ENCODE measurements around the gene AUNIP.
A peak's percentile ranks its signal among the peaks of the same experiment; 100 is the strongest.
"Not testable (repeated sequence)": the region's sequence is repeated elsewhere in the genome, so short reads cannot be mapped to it uniquely, and the experiment has no call there.

Gene AUNIP

DNA sequence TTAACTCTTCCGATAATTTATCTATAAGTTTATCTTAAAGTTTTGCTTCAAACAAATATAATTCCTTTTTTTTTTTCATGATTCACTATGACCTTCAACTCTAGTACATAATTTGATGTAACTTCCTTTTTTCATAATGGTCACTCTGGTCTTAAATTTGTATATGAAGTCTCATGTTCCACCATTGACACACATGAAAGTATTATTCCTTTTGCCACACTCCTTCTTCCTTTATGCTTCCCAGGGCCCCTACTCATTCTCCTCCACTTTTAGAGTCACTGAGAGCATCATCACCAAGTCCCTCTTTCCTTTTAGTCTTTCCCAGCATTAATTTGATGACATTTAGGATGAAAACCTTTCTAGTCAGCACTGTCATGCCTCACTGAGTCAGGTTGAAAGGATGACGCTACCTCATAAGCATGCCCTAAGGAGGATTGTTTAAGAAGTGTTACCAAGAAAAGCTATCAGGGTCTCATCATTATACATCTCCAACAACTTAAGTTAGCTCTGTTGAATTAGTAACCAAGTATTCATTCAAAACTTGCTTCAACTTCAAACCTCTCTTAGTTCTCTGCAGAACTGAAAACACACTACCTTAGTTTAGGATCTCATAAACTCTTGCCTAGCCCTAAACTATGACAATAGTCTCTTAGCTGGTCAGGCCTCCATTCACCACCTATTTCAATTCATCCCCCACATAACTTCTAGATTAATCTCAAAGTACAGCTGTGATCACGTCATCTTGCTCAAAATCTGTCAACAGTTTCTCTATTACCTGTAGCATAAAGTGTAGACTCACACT, 14.5 kb downstream of the AUNIP start:
- H3K9me3 ChIP-seq (ENCODE audit: insufficient read depth, low read length) = no peaks in the 10 kb centered on the region
- TF ChIP-seq EZH2phosphoT487 (conservative IDR thresholded peaks at IDR 0.05; ENCODE audit: low read length) = no peak
- TF ChIP-seq CTCF (IDR thresholded peaks at IDR 0.05; ENCODE audit: insufficient read depth, low read length, poor library complexity, severe bottlenecking) = no peak
- no peaks in the 10 kb centered on the region for H3K36me3 ChIP-seq (ENCODE audit: low read length)
- H3K4me3 ChIP-seq (ENCODE audit: insufficient read depth, low read length, poor library complexity, severe bottlenecking) = no peak overlapping the region
- H4K20me1 ChIP-seq (ENCODE audit: low read depth, low read length) = no peaks in the 10 kb centered on the region
- no peak overlapping the region for H3K9ac ChIP-seq (ENCODE audit: low read length)
- no peak overlapping the region for H2AFZ ChIP-seq (ENCODE audit: low read depth, low read length, severe bottlenecking)
- H3K9me2 ChIP-seq (replicated peaks; ENCODE audit: insufficient read depth, low read length) = no peaks in the 10 kb centered on the region
- no peaks in the 10 kb centered on the region for H3F3A ChIP-seq (ENCODE audit: insufficient read depth)
- H3K27ac ChIP-seq (ENCODE audit: low read depth, low read length) = no peak overlapping the region
- H3K4me2 ChIP-seq (ENCODE audit: low read depth, low read length, poor library complexity, severe bottlenecking) = no peak overlapping the region
- no peaks in the 10 kb centered on the region for H3K27me3 ChIP-seq (ENCODE audit: low read length)
- H3K79me2 ChIP-seq (ENCODE audit: insufficient read depth, low read length) = peaks cover 8% of the 10 kb centered on the region

- no peak for TF ChIP-seq CTCF (IDR thresholded peaks at IDR 0.05; ENCODE audit: insufficient read depth, low read length, poor library complexity, severe bottlenecking)
- TF ChIP-seq EZH2phosphoT487 (conservative IDR thresholded peaks at IDR 0.05; ENCODE audit: low read length) = no peak
- peaks cover 8% of the 10 kb centered on the region for H3K79me2 ChIP-seq (ENCODE audit: insufficient read depth, low read length)
- no peak overlapping the region for H3K4me3 ChIP-seq (ENCODE audit: insufficient read depth, low read length, poor library complexity, severe bottlenecking)
- no peaks in the 10 kb centered on the region for H3F3A ChIP-seq (ENCODE audit: insufficient read depth)
- H3K27ac ChIP-seq (ENCODE audit: low read depth, low read length) = no peak overlapping the region
- no peaks in the 10 kb centered on the region for H4K20me1 ChIP-seq (ENCODE audit: low read depth, low read length)
- H3K9me2 ChIP-seq (replicated peaks; ENCODE audit: insufficient read depth, low read length) = no peaks in the 10 kb centered on the region
- H3K9ac ChIP-seq (ENCODE audit: low read length) = no peak overlapping the region
- no peak overlapping the region for H3K4me2 ChIP-seq (ENCODE audit: low read depth, low read length, poor library complexity, severe bottlenecking)
- no peaks in the 10 kb centered on the region for H3K36me3 ChIP-seq (ENCODE audit: low read length)
- no peaks in the 10 kb centered on the region for H3K27me3 ChIP-seq (ENCODE audit: low read length)
- H2AFZ ChIP-seq (ENCODE audit: low read depth, low read length, severe bottlenecking) = no peak overlapping the region
- H3K9me3 ChIP-seq (ENCODE audit: insufficient read depth, low read length) = no peaks in the 10 kb centered on the region
Observed at GRCh38 chr1:25843483-25843882, 15.8 kb downstream of the AUNIP start.

DNA sequence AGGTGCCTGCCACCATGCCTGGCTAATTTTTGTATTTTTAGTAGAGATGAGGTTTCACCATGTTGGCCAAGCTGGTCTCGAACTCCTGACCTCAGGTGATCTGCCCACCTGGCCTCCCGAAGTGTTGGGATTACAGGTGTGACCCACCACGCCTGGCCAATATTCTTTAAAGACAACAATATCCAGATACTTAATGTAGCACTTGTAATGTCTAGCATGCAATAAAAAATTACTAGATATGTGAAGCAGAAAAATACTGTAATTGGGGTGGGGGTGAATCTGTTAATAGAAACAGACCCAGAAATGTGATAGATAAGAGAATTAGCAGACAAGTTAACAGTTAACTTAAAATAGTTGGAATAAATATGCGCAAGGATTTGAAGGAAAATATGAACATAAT, 19.4 kb downstream of the AUNIP start:
- H4K20me1 ChIP-seq (ENCODE audit: low read depth, low read length); H3K4me2 ChIP-seq (ENCODE audit: low read depth, low read length, poor library complexity, severe bottlenecking); H3K9me2 ChIP-seq (replicated peaks; ENCODE audit: insufficient read depth, low read length); H3F3A ChIP-seq (ENCODE audit: insufficient read depth); H3K9ac ChIP-seq (ENCODE audit: low read length); H3K27ac ChIP-seq (ENCODE audit: low read depth, low read length); H2AFZ ChIP-seq (ENCODE audit: low read depth, low read length, severe bottlenecking); H3K36me3 ChIP-seq (ENCODE audit: low read length); H3K79me2 ChIP-seq (ENCODE audit: insufficient read depth, low read length); H3K9me3 ChIP-seq (ENCODE audit: insufficient read depth, low read length); H3K27me3 ChIP-seq (ENCODE audit: low read length); H3K4me3 ChIP-seq (ENCODE audit: insufficient read depth, low read length, poor library complexity, severe bottlenecking): not testable (repeated sequence)

GRCh38 chr1:25837262-25837875, 21.9 kb downstream of the AUNIP start:
- Histone ChIP-seq H3K9me2 (replicated peaks; ENCODE audit: insufficient read depth, low read length) (no peaks in the 10 kb centered on the region), H3K79me2 (ENCODE audit: insufficient read depth, low read length) (0 out of 2 replicates have a peak, but pooled peaks cover 3% of the 10 kb centered on the region), H3K4me2 (ENCODE audit: low read depth, low read length, poor library complexity, severe bottlenecking) (no peak overlapping the region), H3K36me3 (ENCODE audit: low read length) (no peaks in the 10 kb centered on the region), H4K20me1 (ENCODE audit: low read depth, low read length) (no peaks in the 10 kb centered on the region; the same call in 1 of the 2 replicates), H3K27ac (ENCODE audit: low read depth, low read length) (no peak overlapping the region), H3K27me3 (ENCODE audit: low read length) (no peaks in the 10 kb centered on the region), H2AFZ (ENCODE audit: low read depth, low read length, severe bottlenecking) (no peak overlapping the region), H3K9me3 (ENCODE audit: insufficient read depth, low read length) (no peaks in the 10 kb centered on the region), H3K9ac (ENCODE audit: low read length) (no peak overlapping the region), H3F3A (ENCODE audit: insufficient read depth) (no peaks in the 10 kb centered on the region; the same call in 1 of the 2 replicates), H3K4me3 (ENCODE audit: insufficient read depth, low read length, poor library complexity, severe bottlenecking) (no peak overlapping the region)
- TF ChIP-seq CTCF (IDR thresholded peaks at IDR 0.05; ENCODE audit: insufficient read depth, low read length, poor library complexity, severe bottlenecking) (peak; percentile 35), EZH2phosphoT487 (conservative IDR thresholded peaks at IDR 0.05; ENCODE audit: low read length) (no peak)
